GM21360 (cell line): ENCODE measurements around the gene MTUS2.

Experiments
- ATAC-seq: cut with Tn5 transposase; IDR thresholded peaks from one replicate; pipeline ENCODE4 v1.9.1; 2021; ENCODE audit warnings: mild to moderate bottlenecking, moderate library complexity; ENCODE audit not compliant: unreplicated experiment

The MTUS2 gene

GRCh38 chr13:29021717-29022116 lies 201.6 kb downstream of the MTUS2 start:
- ATAC-seq: no peak

- ATAC-seq: no peak
Observed at GRCh38 chr13:29022410-29022809, 202.3 kb downstream of the MTUS2 start.

GRCh38 chr13:29022968-29023367 lies 202.8 kb downstream of the MTUS2 start:
- no peak for ATAC-seq

GRCh38 chr13:29024783-29025182 lies 204.6 kb downstream of the MTUS2 start:
- ATAC-seq: no peak

GRCh38 chr13:29028868-29029267 lies 208.7 kb downstream of the MTUS2 start:
- ATAC-seq: no peak

GRCh38 chr13:29038700-29039099 lies 218.6 kb downstream of the MTUS2 start:
- no peak for ATAC-seq

- ATAC-seq: no peak
Observed at GRCh38 chr13:29039212-29039611, 219.1 kb downstream of the MTUS2 start.

- ATAC-seq: no peak
Observed at GRCh38 chr13:29046588-29046987, 226.4 kb downstream of the MTUS2 start.

- ATAC-seq: no peak
Observed at GRCh38 chr13:29049524-29049923, 229.4 kb downstream of the MTUS2 start.

GRCh38 chr13:29050719-29051118 lies 230.6 kb downstream of the MTUS2 start:
- ATAC-seq: no peak

- no peak for ATAC-seq
Observed at GRCh38 chr13:29059800-29060199, 239.7 kb downstream of the MTUS2 start.

GRCh38 chr13:29065142-29065541 lies 245.0 kb downstream of the MTUS2 start:
- ATAC-seq: no peak

GRCh38 chr13:29067306-29067945 lies 247.3 kb downstream of the MTUS2 start:
- no peak for ATAC-seq

GRCh38 chr13:29073755-29074154 lies 253.6 kb downstream of the MTUS2 start:
- ATAC-seq: no peak

- no peak for ATAC-seq
Observed at GRCh38 chr13:29077051-29077813, 257.1 kb downstream of the MTUS2 start.

GRCh38 chr13:29081036-29081435 lies 260.9 kb downstream of the MTUS2 start:
- no peak for ATAC-seq

GRCh38 chr13:29081697-29082440 lies 261.7 kb downstream of the MTUS2 start:
- no peak for ATAC-seq

- no peak for ATAC-seq
Observed at GRCh38 chr13:29099781-29100406, 279.8 kb downstream of the MTUS2 start.

GRCh38 chr13:29100758-29101157 lies 280.6 kb downstream of the MTUS2 start:
- ATAC-seq: no peak

GRCh38 chr13:29101409-29101808 lies 281.3 kb downstream of the MTUS2 start:
- no peak for ATAC-seq

GRCh38 chr13:29101905-29102304 lies 281.8 kb downstream of the MTUS2 start:
- no peak for ATAC-seq
